WTC11 (cell line): Measurements from ENCODE around the gene APEX2. TPM values are rescaled to one million over a fixed set of nuclear protein-coding genes. Genes with fewer than 3 reads are reported as not detected.

Source experiments
- ATAC-seq: fragments of 200-7000 bp; cut with Tn5 transposase; 2 replicates; pipeline ENCODE4 v1.10.0; 2021; ENCODE audit warnings: mild to moderate bottlenecking, moderate library complexity
- CTCF ChIA-PET: fragments of 300-600 bp; sonication (Branson Sonifier 250); formaldehyde crosslinking; loops from one replicate; lab custom pipeline; 2021; ENCODE audit warnings: antibody characterized with exemption; lab: Charles Lee
- POLR2A ChIA-PET: fragments of 350-600 bp; sonication (Branson Sonifier 250); formaldehyde crosslinking; loops from one replicate; lab custom pipeline; 2021; ENCODE audit warnings: antibody characterized with exemption; lab: Charles Lee
- DNase-seq: peaks from one replicate; pipeline ENCODE4 v3.0.0; 2021; ENCODE audit warnings: low spot score
- H3K27ac Mint-ChIP-seq: 2 replicates; pipeline ENCODE4 v1.8.0; 2021; ENCODE audit warnings: mixed read lengths
- H3K27me3 Mint-ChIP-seq: 2 replicates; pipeline ENCODE4 v1.8.0; 2021; ENCODE audit warnings: low read depth, mild to moderate bottlenecking, moderate library complexity, mixed read lengths
- H3K36me3 Mint-ChIP-seq: 2 replicates; pipeline ENCODE4 v1.8.0; 2021; ENCODE audit warnings: mixed read lengths
- H3K4me1 Mint-ChIP-seq: 2 replicates; pipeline ENCODE4 v1.8.0; 2022; ENCODE audit warnings: mixed read lengths
- H3K4me3 Mint-ChIP-seq: 2 replicates; pipeline ENCODE4 v1.8.0; 2021; ENCODE audit warnings: mild to moderate bottlenecking, moderate library complexity, mixed read lengths
- H3K9me3 Mint-ChIP-seq: 2 replicates; pipeline ENCODE4 v1.8.0; 2021; ENCODE audit warnings: mixed read lengths
- ARID4B ChIP-seq: sonication (generic); formaldehyde crosslinking; IDR thresholded peaks from 2 replicates; pipeline ENCODE4 v1.8.0; 2023; ENCODE audit warnings: missing genetic modification reagents, mild to moderate bottlenecking, borderline replicate concordance
- ATF6 ChIP-seq: sonication (generic); formaldehyde crosslinking; IDR thresholded peaks from 2 replicates; pipeline ENCODE4 v1.8.1; 2023; ENCODE audit warnings: mild to moderate bottlenecking, missing genetic modification reagents
- CREB1 ChIP-seq: sonication (generic); formaldehyde crosslinking; IDR thresholded peaks from 2 replicates; pipeline ENCODE4 v1.8.0; 2023; ENCODE audit warnings: mild to moderate bottlenecking, missing genetic modification reagents
- ELF4 ChIP-seq: sonication (generic); formaldehyde crosslinking; IDR thresholded peaks from 2 replicates; pipeline ENCODE4 v1.8.1; 2022; ENCODE audit warnings: low read depth, mild to moderate bottlenecking, moderate library complexity, missing genetic modification reagents
- EMX1 ChIP-seq: fragments of 250-450 bp; sonication (Bioruptor Pico); IDR thresholded peaks from 2 replicates; pipeline ENCODE4 v1.8.0; 2021; ENCODE audit warnings: mild to moderate bottlenecking
- ERG ChIP-seq: fragments of 250-450 bp; sonication (Bioruptor Pico); IDR thresholded peaks from 2 replicates; pipeline ENCODE4 v1.8.0; 2021; ENCODE audit warnings: mild to moderate bottlenecking
- GABPB1 ChIP-seq: sonication (generic); formaldehyde crosslinking; IDR thresholded peaks from 2 replicates; pipeline ENCODE4 v1.8.1; 2023; ENCODE audit warnings: mild to moderate bottlenecking, missing genetic modification reagents
- KAT7 ChIP-seq: sonication (generic); formaldehyde crosslinking; IDR thresholded peaks from 2 replicates; pipeline ENCODE4 v1.8.1; 2023; ENCODE audit warnings: missing genetic modification reagents, mild to moderate bottlenecking, borderline replicate concordance
- MLX ChIP-seq: sonication (generic); formaldehyde crosslinking; IDR thresholded peaks from 2 replicates; pipeline ENCODE4 v1.8.1; 2023; ENCODE audit warnings: mild to moderate bottlenecking, missing genetic modification reagents, moderate library complexity
- NR3C1 ChIP-seq: sonication (generic); formaldehyde crosslinking; conservative IDR thresholded peaks from 2 replicates; pipeline ENCODE4 v1.8.1; 2023; ENCODE audit warnings: low read depth, mild to moderate bottlenecking, missing genetic modification reagents
- OVOL2 ChIP-seq: fragments of 250-450 bp; sonication (Bioruptor Pico); IDR thresholded peaks from 2 replicates; pipeline ENCODE4 v1.9.0; 2021; ENCODE audit warnings: mild to moderate bottlenecking, borderline replicate concordance
- SP1 ChIP-seq: sonication (generic); formaldehyde crosslinking; conservative IDR thresholded peaks from 2 replicates; pipeline ENCODE4 v1.8.1; 2022; ENCODE audit warnings: missing genetic modification reagents
- STAT6 ChIP-seq: sonication (generic); formaldehyde crosslinking; conservative IDR thresholded peaks from 2 replicates; pipeline ENCODE4 v1.8.1; 2023; ENCODE audit warnings: mild to moderate bottlenecking, low read depth, missing genetic modification reagents, moderate library complexity
- USF1 ChIP-seq: sonication (generic); formaldehyde crosslinking; IDR thresholded peaks from 2 replicates; pipeline ENCODE4 v1.8.0; 2022; ENCODE audit warnings: mild to moderate bottlenecking, missing genetic modification reagents
- USF2 ChIP-seq: sonication (generic); formaldehyde crosslinking; IDR thresholded peaks from 2 replicates; pipeline ENCODE4 v1.8.1; 2023; ENCODE audit warnings: mild to moderate bottlenecking, missing genetic modification reagents, moderate library complexity
- ZBTB21 ChIP-seq: sonication (generic); formaldehyde crosslinking; IDR thresholded peaks from 2 replicates; pipeline ENCODE4 v1.8.1; 2023; ENCODE audit warnings: mild to moderate bottlenecking, missing genetic modification reagents, borderline replicate concordance
- ZNF219 ChIP-seq: sonication (generic); formaldehyde crosslinking; IDR thresholded peaks from 2 replicates; pipeline ENCODE4 v1.8.0; 2023; ENCODE audit warnings: missing genetic modification reagents, mild to moderate bottlenecking, borderline replicate concordance
- ZNF423 ChIP-seq: fragments of 250-450 bp; sonication (Bioruptor Pico); IDR thresholded peaks from 2 replicates; pipeline ENCODE4 v2.1.2; 2022; ENCODE audit warnings: mild to moderate bottlenecking, moderate library complexity
- ZNF671 ChIP-seq: fragments of 250-450 bp; sonication (Bioruptor Pico); IDR thresholded peaks from 2 replicates; pipeline ENCODE4 v1.8.0; 2021; ENCODE audit warnings: mild to moderate bottlenecking
- total RNA-seq: library from RNA; stranded (reverse); gene quantifications from 3 replicates; pipeline ENCODE4 v1.2.3, GENCODE V29; 2021

Gene APEX2
- total RNA-seq, 1 experiment from 2014 or later = 19.9 TPM

GRCh38 chrX:55028040-55028439 is 27.9 kb downstream of the APEX2 start:
- no peaks in the 10 kb centered on the region for H3K9me3 Mint-ChIP-seq
- no peak for TF ChIP-seq ZBTB21 (CRISPR knock-in tag)
- TF ChIP-seq CREB1 (CRISPR knock-in tag) = no peak
- no peak for TF ChIP-seq SP1 (CRISPR knock-in tag)
- TF ChIP-seq USF1 (CRISPR knock-in tag) = no peak
- no peak for TF ChIP-seq EMX1
- no peak for TF ChIP-seq ERG (CRISPR knock-in tag)
- TF ChIP-seq ATF6 (CRISPR knock-in tag) = no peak
- no peak for TF ChIP-seq ZNF423 (CRISPR knock-in tag)
- no peak for TF ChIP-seq KAT7 (CRISPR knock-in tag)
- TF ChIP-seq ELF4 (CRISPR knock-in tag) = no peak
- no peak for TF ChIP-seq STAT6 (CRISPR knock-in tag)
- TF ChIP-seq GABPB1 (CRISPR knock-in tag) = no peak
- no peak for TF ChIP-seq OVOL2 (CRISPR knock-in tag)
- no peak for TF ChIP-seq USF2 (CRISPR knock-in tag)
- no peak for TF ChIP-seq NR3C1 (CRISPR knock-in tag)
- TF ChIP-seq ZNF671 (CRISPR knock-in tag) = no peak
- no peak for TF ChIP-seq ARID4B
- no peak for TF ChIP-seq ZNF219 (CRISPR knock-in tag)
- TF ChIP-seq MLX (CRISPR knock-in tag) = no peak
- ATAC-seq (no peak), DNase-seq (no peak)
- POLR2A ChIA-PET = no interaction called here
- peaks cover 16% of the 10 kb centered on the region for H3K4me1 Mint-ChIP-seq
- H3K27me3 Mint-ChIP-seq = no peaks in the 10 kb centered on the region
- CTCF ChIA-PET = no interaction called here
- no peak overlapping the region for H3K27ac Mint-ChIP-seq
- no peak overlapping the region for H3K4me3 Mint-ChIP-seq
- no peaks in the 10 kb centered on the region for H3K36me3 Mint-ChIP-seq
